Renal pelvis (tissue), 4 donors: ENCODE results near the gene BRD1. TPM values are rescaled to one million over a fixed set of nuclear protein-coding genes. Genes with fewer than 3 reads are reported as not detected.
"Not testable (repeated sequence)": the region's sequence is repeated elsewhere in the genome, so short reads cannot be mapped to it uniquely, and the experiment has no call there.

ENCODE experiments used
- DNase-seq: peaks from one replicate; pipeline ENCODE4 v3.0.0-alpha.2; 2013
- polyA plus RNA-seq, 3 donors: library from polyadenylated mRNA; unstranded; fragments of 120-200 nt; gene quantifications; one replicate each; pipeline ENCODE4 v1.2.1, GENCODE V29; 2013; ENCODE audit not compliant: insufficient read length in 3 of 3

Gene BRD1
- polyA plus RNA-seq, 3 donors, result 38.2 to 43.4 (median 38.6) TPM

- no peak for DNase-seq
These were observed 28.7 kb upstream of the BRD1 start for GRCh38 chr22:49856343-49856742.

GRCh38 chr22:49855251-49855911 lies 27.7 kb upstream of the BRD1 start:
- DNase-seq, result no peak

DNA sequence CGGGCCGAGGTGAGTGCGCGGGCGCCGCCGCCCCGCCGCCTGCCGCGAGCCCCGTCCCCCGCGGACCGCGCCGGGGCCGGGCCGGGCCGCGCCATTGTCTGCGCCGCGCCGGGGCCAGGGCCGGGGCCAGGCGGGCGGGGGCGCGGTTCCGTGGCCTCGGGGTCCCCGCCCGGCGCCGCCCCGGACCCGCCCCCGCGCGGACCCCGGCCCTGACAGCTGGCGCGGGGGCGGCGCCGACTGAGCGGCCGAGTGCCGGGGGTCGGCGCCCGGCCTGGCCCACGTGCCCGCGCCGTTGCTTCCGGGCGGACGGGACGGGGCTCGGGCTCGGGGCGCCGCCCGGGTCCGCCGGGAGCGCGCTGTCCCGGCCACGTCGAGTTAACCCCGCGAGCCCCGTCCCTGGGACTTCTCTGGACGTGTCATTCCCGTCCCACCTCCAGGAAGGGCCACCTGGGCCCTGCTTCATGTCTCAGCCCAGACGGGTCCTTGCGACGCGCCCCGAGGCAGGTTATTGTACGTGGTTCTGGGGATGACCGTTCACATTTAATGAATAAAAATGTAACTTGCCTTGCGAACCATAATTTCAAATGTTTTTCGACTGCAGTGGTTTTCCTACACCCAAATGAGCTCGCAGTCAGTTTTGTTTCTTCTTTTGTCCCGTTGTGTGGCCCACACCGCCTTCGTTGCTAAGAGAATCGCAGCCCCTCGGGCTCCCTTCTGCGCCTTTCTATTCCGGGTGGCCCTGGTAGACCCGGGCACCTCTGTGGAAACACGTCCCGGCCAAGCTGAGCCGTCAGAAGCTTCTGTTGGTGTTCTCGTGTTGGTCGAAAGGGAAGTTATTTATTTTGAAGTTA lies 26.5 kb upstream of the BRD1 start:
- DNase-seq, result no peak

GRCh38 chr22:49852898-49853894 lies 25.5 kb upstream of the BRD1 start, which contains the start of gene ZBED4:
ZBED4 (plus strand) TSS chr22:49853844; CDS start chr22:49883663, 29,819 bp downstream.
- peak; percentile 96 for DNase-seq

DNA sequence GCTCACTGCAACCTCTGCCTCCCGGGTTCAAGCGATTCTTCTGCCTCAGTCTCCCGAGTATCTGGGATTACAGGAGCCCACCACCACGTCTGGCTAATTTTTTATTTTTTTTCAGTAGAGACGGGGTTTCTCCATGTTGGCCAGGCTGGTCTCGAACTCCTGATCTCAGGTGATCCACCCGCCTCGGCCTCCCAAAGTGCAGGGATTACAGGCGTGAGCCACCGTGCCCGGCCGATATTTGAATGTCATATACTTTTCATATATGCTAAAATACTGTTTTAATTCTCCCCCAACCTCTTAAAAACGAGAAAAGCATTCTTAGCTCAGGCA lies 24.9 kb upstream of the BRD1 start:
- not testable (repeated sequence) for DNase-seq

- DNase-seq, result no peak
These were observed 23.5 kb upstream of the BRD1 start for GRCh38 chr22:49850959-49851802.

- DNase-seq, result no peak
These were observed 22.6 kb upstream of the BRD1 start for GRCh38 chr22:49850021-49850911.

GRCh38 chr22:49849161-49850020 lies 21.7 kb upstream of the BRD1 start:
- DNase-seq, result no peak

DNA sequence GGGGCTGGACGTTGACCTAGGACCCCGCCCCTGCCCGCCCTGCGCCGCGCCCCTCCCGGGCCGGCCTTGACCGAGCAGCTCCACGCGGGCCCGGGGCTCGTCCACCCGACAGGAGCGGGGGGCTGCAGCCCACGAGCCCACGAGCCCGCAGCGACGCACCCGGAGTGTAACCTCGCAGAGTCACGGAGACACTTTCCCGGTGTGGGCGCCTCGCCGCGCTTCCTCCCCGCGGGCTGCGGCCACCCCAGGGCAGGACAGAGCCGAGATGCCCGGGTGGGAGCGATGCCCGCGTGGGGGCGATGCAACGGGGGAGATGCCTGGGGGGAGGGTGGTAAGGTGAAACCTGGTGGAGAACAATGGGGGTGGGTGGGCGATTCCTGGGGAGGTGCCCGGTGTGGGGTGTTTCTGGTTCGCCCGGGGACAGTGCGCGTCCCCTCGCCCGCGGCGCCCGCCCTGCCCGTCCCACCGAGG lies 21.1 kb upstream of the BRD1 start:
- no peak for DNase-seq

- no peak for DNase-seq
These were observed 20.3 kb upstream of the BRD1 start for GRCh38 chr22:49847751-49848689.

GRCh38 chr22:49845666-49846459 lies 18.2 kb upstream of the BRD1 start:
- no peak for DNase-seq

- DNase-seq, result no peak
These were observed 17.6 kb upstream of the BRD1 start for GRCh38 chr22:49845241-49845640.

DNA sequence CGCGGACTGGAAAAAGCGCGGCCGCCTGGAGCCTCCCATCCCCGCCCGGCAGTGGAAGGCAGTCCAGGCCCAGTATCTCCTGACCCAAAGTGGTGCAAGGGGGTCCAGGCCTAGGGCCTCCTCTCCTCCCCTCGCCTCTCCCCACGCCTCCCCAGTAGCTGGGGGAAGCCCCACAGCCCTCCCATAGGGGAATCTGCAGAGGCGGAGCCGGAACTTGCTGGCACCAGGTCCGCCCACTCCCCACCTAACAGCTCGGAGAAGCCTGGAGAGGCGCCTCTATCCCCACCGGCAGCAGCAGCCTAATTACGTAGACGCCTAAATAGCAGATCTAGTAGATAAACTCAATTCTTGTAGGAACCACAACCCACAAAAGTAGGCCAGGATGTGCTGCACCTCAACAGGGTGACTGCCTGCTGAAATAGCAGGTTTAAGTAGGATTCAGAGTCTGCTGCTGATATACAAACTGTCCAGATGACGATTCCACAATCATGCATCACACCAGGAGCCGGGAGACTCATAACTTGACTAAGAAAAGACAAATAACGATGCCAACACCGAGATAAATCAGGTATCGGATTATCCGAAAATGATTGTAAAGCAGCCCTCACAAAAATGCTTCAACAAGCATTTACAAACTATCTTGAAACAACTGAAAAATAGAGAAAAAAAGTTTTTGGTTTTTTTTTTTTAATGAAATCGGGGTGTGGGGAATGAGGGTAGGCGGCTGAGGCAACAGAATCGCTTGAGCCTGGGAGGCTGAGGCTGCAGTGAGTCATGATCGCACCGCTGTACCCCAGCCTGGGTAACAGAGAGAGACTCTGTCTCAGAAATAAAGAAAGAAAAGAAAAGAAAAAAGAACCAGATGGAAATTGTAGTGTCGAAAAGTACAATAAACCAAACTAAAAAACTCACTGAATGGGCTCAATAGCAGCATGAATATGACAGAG lies 11.4 kb upstream of the BRD1 start:
- DNase-seq, result no peak

GRCh38 chr22:49833340-49834007 lies 5.8 kb upstream of the BRD1 start:
- DNase-seq, result no peak
